ENCODE data around the gene IZUMO4.

IZUMO4 gene

GRCh38 chr19:2140138-2140569 is 43.4 kb downstream of the IZUMO4 start:
- no peak for ATAC-seq
- no peak for TF ChIP-seq ARNTL (CRISPR knock-in tag; IDR thresholded peaks at IDR 0.05; ENCODE audit: borderline replicate concordance, low read depth)
- no peak for TF ChIP-seq ZNF8 (CRISPR knock-in tag; IDR thresholded peaks at IDR 0.05)
- TF ChIP-seq BACH2 (CRISPR knock-in tag; IDR thresholded peaks at IDR 0.05; ENCODE audit: borderline replicate concordance) = no peak

- TF ChIP-seq, protein P1, sequence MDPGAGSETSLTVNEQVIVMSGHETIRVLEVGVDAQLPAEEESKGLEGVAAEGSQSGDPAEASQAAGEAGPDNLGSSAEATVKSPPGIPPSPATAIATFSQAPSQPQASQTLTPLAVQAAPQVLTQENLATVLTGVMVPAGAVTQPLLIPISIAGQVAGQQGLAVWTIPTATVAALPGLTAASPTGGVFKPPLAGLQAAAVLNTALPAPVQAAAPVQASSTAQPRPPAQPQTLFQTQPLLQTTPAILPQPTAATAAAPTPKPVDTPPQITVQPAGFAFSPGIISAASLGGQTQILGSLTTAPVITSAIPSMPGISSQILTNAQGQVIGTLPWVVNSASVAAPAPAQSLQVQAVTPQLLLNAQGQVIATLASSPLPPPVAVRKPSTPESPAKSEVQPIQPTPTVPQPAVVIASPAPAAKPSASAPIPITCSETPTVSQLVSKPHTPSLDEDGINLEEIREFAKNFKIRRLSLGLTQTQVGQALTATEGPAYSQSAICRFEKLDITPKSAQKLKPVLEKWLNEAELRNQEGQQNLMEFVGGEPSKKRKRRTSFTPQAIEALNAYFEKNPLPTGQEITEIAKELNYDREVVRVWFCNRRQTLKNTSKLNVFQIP (CRISPR knock-in tag; IDR thresholded peaks at IDR 0.05; ENCODE audit: borderline replicate concordance, low read depth) = no peak
- TF ChIP-seq OSR1 (CRISPR knock-in tag; IDR thresholded peaks at IDR 0.05) (no peak), BACH2 (CRISPR knock-in tag; IDR thresholded peaks at IDR 0.05; ENCODE audit: borderline replicate concordance) (no peak), ZNF565 (CRISPR knock-in tag; conservative IDR thresholded peaks at IDR 0.05; ENCODE audit: low read depth) (no peak), TCF4 (CRISPR knock-in tag; IDR thresholded peaks at IDR 0.05; ENCODE audit: borderline replicate concordance) (no peak), ZNF8 (CRISPR knock-in tag; IDR thresholded peaks at IDR 0.05) (no peak), ZFP30 (CRISPR knock-in tag; IDR thresholded peaks at IDR 0.05) (no peak), ZNF70 (CRISPR knock-in tag; IDR thresholded peaks at IDR 0.05) (no peak), ZFP3 (CRISPR knock-in tag; IDR thresholded peaks at IDR 0.05) (no peak), TOX (CRISPR knock-in tag; IDR thresholded peaks at IDR 0.05; ENCODE audit: borderline replicate concordance) (no peak), ARNTL (CRISPR knock-in tag; IDR thresholded peaks at IDR 0.05; ENCODE audit: borderline replicate concordance, low read depth) (no peak), RARB (CRISPR knock-in tag; IDR thresholded peaks at IDR 0.05) (no peak), SNAI2 (CRISPR knock-in tag; IDR thresholded peaks at IDR 0.05) (no peak), PPARA (CRISPR knock-in tag; IDR thresholded peaks at IDR 0.05; ENCODE audit: borderline replicate concordance) (no peak)
- TF ChIP-seq, protein P2, sequence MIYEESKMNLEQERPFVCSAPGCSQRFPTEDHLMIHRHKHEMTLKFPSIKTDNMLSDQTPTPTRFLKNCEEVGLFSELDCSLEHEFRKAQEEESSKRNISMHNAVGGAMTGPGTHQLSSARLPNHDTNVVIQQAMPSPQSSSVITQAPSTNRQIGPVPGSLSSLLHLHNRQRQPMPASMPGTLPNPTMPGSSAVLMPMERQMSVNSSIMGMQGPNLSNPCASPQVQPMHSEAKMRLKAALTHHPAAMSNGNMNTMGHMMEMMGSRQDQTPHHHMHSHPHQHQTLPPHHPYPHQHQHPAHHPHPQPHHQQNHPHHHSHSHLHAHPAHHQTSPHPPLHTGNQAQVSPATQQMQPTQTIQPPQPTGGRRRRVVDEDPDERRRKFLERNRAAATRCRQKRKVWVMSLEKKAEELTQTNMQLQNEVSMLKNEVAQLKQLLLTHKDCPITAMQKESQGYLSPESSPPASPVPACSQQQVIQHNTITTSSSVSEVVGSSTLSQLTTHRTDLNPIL (CRISPR knock-in tag; IDR thresholded peaks at IDR 0.05; ENCODE audit: low read depth) = no peak
- TF ChIP-seq, protein P3, sequence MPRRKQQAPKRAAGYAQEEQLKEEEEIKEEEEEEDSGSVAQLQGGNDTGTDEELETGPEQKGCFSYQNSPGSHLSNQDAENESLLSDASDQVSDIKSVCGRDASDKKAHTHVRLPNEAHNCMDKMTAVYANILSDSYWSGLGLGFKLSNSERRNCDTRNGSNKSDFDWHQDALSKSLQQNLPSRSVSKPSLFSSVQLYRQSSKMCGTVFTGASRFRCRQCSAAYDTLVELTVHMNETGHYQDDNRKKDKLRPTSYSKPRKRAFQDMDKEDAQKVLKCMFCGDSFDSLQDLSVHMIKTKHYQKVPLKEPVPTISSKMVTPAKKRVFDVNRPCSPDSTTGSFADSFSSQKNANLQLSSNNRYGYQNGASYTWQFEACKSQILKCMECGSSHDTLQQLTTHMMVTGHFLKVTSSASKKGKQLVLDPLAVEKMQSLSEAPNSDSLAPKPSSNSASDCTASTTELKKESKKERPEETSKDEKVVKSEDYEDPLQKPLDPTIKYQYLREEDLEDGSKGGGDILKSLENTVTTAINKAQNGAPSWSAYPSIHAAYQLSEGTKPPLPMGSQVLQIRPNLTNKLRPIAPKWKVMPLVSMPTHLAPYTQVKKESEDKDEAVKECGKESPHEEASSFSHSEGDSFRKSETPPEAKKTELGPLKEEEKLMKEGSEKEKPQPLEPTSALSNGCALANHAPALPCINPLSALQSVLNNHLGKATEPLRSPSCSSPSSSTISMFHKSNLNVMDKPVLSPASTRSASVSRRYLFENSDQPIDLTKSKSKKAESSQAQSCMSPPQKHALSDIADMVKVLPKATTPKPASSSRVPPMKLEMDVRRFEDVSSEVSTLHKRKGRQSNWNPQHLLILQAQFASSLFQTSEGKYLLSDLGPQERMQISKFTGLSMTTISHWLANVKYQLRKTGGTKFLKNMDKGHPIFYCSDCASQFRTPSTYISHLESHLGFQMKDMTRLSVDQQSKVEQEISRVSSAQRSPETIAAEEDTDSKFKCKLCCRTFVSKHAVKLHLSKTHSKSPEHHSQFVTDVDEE (CRISPR knock-in tag; IDR thresholded peaks at IDR 0.05) = no peak
- TF ChIP-seq, protein P4, sequence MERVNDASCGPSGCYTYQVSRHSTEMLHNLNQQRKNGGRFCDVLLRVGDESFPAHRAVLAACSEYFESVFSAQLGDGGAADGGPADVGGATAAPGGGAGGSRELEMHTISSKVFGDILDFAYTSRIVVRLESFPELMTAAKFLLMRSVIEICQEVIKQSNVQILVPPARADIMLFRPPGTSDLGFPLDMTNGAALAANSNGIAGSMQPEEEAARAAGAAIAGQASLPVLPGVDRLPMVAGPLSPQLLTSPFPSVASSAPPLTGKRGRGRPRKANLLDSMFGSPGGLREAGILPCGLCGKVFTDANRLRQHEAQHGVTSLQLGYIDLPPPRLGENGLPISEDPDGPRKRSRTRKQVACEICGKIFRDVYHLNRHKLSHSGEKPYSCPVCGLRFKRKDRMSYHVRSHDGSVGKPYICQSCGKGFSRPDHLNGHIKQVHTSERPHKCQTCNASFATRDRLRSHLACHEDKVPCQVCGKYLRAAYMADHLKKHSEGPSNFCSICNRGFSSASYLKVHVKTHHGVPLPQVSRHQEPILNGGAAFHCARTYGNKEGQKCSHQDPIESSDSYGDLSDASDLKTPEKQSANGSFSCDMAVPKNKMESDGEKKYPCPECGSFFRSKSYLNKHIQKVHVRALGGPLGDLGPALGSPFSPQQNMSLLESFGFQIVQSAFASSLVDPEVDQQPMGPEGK (CRISPR knock-in tag; IDR thresholded peaks at IDR 0.05; ENCODE audit: borderline replicate concordance) = no peak
- no peak for ATAC-seq
Measured at GRCh38 chr19:2142173-2142829, 45.6 kb downstream of the IZUMO4 start.

- no peak for TF ChIP-seq ZNF70 (CRISPR knock-in tag; IDR thresholded peaks at IDR 0.05)
- TF ChIP-seq CSDC2 (CRISPR knock-in tag; IDR thresholded peaks at IDR 0.05) = no peak
- TF ChIP-seq, protein P4 (CRISPR knock-in tag; IDR thresholded peaks at IDR 0.05; ENCODE audit: borderline replicate concordance) = no peak
- no peak for TF ChIP-seq GLIS3 (CRISPR knock-in tag; IDR thresholded peaks at IDR 0.05)
- no peak for TF ChIP-seq BACH2 (CRISPR knock-in tag; IDR thresholded peaks at IDR 0.05; ENCODE audit: borderline replicate concordance)
- TF ChIP-seq, protein P1 (CRISPR knock-in tag; IDR thresholded peaks at IDR 0.05; ENCODE audit: borderline replicate concordance, low read depth) = no peak
- no peak for TF ChIP-seq ZNF8 (CRISPR knock-in tag; IDR thresholded peaks at IDR 0.05)
- no peak for TF ChIP-seq TCF4 (CRISPR knock-in tag; IDR thresholded peaks at IDR 0.05; ENCODE audit: borderline replicate concordance)
- no peak for TF ChIP-seq ZC3H10 (CRISPR knock-in tag; IDR thresholded peaks at IDR 0.05)
- no peak for TF ChIP-seq ZFP30 (CRISPR knock-in tag; IDR thresholded peaks at IDR 0.05)
- TF ChIP-seq ESRRG (CRISPR knock-in tag; IDR thresholded peaks at IDR 0.05) = no peak
- no peak for TF ChIP-seq RARB (CRISPR knock-in tag; IDR thresholded peaks at IDR 0.05)
- no peak for TF ChIP-seq PPARA (CRISPR knock-in tag; IDR thresholded peaks at IDR 0.05; ENCODE audit: borderline replicate concordance)
- ATAC-seq = no peak
Measured at GRCh38 chr19:2144190-2144589, 47.5 kb downstream of the IZUMO4 start.

Data from SK-N-SH treated with all-trans-retinoic acid at 6 μM for 48 hours (cell line).